ENCODE data around the gene PRDM16.

The PRDM16 gene

DNA sequence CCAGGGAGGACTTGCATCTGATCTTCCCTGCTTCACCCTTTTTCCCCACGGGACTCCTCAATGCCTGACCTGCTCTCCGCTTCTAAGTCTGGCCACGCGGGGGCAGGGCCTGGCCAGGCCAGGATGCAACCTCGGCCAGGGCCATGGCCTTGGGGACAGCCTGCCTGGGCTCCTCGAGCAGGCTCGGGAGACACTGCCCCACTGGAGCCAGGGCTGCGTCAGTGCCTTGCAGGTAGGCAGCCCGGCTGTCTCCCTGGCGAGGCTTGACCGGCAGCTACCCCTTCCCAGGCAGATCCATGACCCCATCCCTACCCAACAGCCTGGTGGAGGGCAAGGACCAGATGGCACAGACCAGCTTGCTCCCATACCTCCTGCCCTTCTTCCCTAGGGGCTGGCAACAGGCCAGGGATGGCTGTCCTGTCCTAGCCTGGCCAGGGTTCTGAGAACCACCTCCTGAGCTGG lies 2.7 kb upstream of the PRDM16 start:
- no peak for TF ChIP-seq YY1 (IDR thresholded peaks at IDR 0.05; ENCODE audit: insufficient read depth, insufficient read length)
- TF ChIP-seq ZNF274 (IDR thresholded peaks at IDR 0.05; ENCODE audit: low read depth, low read length) = no peak
- TF ChIP-seq SUZ12 (IDR thresholded peaks at IDR 0.05; ENCODE audit: extremely low read depth, insufficient read depth, insufficient read length) = no peak
- Histone ChIP-seq H3K9me3 (ENCODE audit: insufficient read depth, low read length) (no peaks in the 10 kb centered on the region), H3K9ac (ENCODE audit: insufficient read length, low read depth) (no peak overlapping the region), H3K36me3 (ENCODE audit: insufficient read depth, insufficient read length, low read length) (no peaks in the 10 kb centered on the region), H3K4me3 (ENCODE audit: insufficient read length, low read depth) (no peak overlapping the region), H3K27me3 (ENCODE audit: insufficient read depth, insufficient read length) (peaks cover 69% of the 10 kb centered on the region), H3K4me1 (ENCODE audit: insufficient read depth, insufficient read length) (peaks cover 8% of the 10 kb centered on the region)
- no peak for DNase-seq (ENCODE audit: low read depth, low spot score)

DNA sequence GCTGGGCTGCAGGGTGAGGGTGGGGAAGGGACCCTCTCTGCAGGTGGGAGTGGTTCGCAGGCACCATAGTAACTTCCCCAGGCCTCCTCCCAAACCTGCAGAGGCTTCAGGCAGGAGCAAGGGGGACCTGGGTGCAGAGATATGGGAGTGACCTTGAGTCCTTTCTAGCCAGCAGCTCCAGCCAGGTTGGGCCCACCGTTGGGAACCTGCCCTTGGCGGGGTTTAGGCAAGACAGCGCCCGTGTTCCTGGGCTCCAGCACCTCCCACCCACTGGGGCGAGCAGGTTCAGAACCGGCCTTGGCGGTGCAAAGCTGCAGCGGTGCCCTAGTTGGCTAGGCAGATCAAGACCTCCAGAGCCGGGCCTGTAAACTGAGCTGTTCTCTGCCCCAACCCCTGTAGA lies 2.2 kb upstream of the PRDM16 start:
- TF ChIP-seq YY1 (IDR thresholded peaks at IDR 0.05; ENCODE audit: insufficient read depth, insufficient read length) (no peak), ZNF274 (IDR thresholded peaks at IDR 0.05; ENCODE audit: low read depth, low read length) (no peak), SUZ12 (IDR thresholded peaks at IDR 0.05; ENCODE audit: extremely low read depth, insufficient read depth, insufficient read length) (no peak)
- Histone ChIP-seq H3K27me3 (ENCODE audit: insufficient read depth, insufficient read length) (peaks cover 74% of the 10 kb centered on the region), H3K9me3 (ENCODE audit: insufficient read depth, low read length) (no peaks in the 10 kb centered on the region), H3K4me3 (ENCODE audit: insufficient read length, low read depth) (no peak overlapping the region), H3K9ac (ENCODE audit: insufficient read length, low read depth) (no peak overlapping the region), H3K36me3 (ENCODE audit: insufficient read depth, insufficient read length, low read length) (no peaks in the 10 kb centered on the region), H3K4me1 (ENCODE audit: insufficient read depth, insufficient read length) (peaks cover 3% of the 10 kb centered on the region)
- DNase-seq (ENCODE audit: low read depth, low spot score) = no peak

DNA sequence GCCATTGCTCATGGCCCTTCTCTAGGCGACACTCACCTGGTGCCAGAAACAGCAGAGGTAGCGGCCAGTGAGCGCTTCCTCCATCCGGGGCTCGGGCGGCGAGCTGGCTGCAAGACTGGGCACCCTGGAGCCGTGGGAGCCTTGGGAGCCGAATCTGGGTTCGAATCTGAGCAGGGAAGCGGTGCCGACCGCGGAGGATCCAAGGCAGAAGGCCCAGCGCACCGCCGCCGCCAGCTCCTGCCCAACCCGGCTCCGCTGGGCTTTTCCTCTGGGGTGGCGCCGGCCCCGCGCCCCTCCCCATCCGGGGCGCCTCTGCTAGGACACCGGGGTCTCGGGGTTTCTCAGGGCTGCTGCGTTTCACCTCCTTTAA lies 1.7 kb upstream of the PRDM16 start:
- TF ChIP-seq YY1 (IDR thresholded peaks at IDR 0.05; ENCODE audit: insufficient read depth, insufficient read length) (no peak), ZNF274 (IDR thresholded peaks at IDR 0.05; ENCODE audit: low read depth, low read length) (no peak), SUZ12 (IDR thresholded peaks at IDR 0.05; ENCODE audit: extremely low read depth, insufficient read depth, insufficient read length) (no peak)
- Histone ChIP-seq H3K4me1 (ENCODE audit: insufficient read depth, insufficient read length) (no peaks in the 10 kb centered on the region), H3K27me3 (ENCODE audit: insufficient read depth, insufficient read length) (peaks cover 79% of the 10 kb centered on the region), H3K36me3 (ENCODE audit: insufficient read depth, insufficient read length, low read length) (no peaks in the 10 kb centered on the region), H3K4me3 (ENCODE audit: insufficient read length, low read depth) (no peak overlapping the region), H3K9ac (ENCODE audit: insufficient read length, low read depth) (no peak overlapping the region), H3K9me3 (ENCODE audit: insufficient read depth, low read length) (no peaks in the 10 kb centered on the region)
- no peak for DNase-seq (ENCODE audit: low read depth, low spot score)

DNA sequence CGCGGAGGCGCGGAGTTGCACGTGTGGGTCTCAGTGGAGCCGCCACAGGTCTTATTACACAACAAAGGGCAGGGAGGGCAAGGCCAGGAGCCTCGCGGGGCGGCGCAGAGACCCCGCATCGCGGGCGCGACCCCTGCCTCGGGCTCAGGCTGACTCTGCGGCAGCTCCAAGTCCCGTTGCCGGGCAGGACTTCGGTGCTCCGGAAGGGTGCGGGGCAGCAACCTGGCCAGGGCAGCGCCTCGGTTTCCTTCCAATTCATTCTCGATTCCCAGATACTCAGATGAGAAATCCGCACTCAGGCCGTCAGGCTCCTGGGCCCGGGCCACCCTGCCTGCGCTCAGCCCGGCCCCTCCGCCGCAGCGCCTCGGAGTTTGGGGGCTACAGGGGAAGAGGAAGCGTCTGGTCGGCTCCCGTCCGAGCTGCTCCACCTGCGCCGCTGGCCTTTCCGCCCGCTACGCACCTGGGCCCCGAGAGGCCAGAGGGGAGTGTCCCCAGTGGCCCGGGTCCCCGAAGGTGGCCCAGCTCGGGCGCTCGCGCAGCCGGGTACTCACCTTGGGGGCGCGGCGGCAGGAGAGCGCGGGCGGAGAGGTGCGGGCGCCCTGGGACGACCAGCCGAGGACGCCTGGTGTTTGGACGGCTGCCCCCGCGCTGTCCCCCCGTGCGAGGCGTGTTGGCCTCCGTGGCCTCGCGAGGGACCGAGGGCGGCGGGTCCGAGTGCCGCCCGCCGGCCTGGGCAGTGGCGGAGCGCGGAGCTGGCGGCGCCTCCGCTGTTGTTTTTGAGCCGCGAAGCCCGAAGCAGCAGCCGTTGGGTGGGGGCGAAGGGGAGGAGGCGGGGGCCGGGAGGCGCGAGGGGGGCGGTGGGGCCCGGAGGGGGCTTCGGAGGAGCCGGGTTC lies 1.1 kb upstream of the PRDM16 start:
- TF ChIP-seq ZNF274 (IDR thresholded peaks at IDR 0.05; ENCODE audit: low read depth, low read length) (no peak), YY1 (IDR thresholded peaks at IDR 0.05; ENCODE audit: insufficient read depth, insufficient read length) (no peak), SUZ12 (IDR thresholded peaks at IDR 0.05; ENCODE audit: extremely low read depth, insufficient read depth, insufficient read length) (no peak)
- peak overlapping the region; percentile 28 for H3K4me3 ChIP-seq (ENCODE audit: insufficient read length, low read depth)
- H3K9me3 ChIP-seq (ENCODE audit: insufficient read depth, low read length) = no peaks in the 10 kb centered on the region
- no peaks in the 10 kb centered on the region for H3K36me3 ChIP-seq (ENCODE audit: insufficient read depth, insufficient read length, low read length)
- DNase-seq (ENCODE audit: low read depth, low spot score) = no peak
- H3K27me3 ChIP-seq (ENCODE audit: insufficient read depth, insufficient read length) = peaks cover 85% of the 10 kb centered on the region
- H3K4me1 ChIP-seq (ENCODE audit: insufficient read depth, insufficient read length) = no peaks in the 10 kb centered on the region
- peak overlapping the region; percentile 32 for H3K9ac ChIP-seq (ENCODE audit: insufficient read length, low read depth)

DNA sequence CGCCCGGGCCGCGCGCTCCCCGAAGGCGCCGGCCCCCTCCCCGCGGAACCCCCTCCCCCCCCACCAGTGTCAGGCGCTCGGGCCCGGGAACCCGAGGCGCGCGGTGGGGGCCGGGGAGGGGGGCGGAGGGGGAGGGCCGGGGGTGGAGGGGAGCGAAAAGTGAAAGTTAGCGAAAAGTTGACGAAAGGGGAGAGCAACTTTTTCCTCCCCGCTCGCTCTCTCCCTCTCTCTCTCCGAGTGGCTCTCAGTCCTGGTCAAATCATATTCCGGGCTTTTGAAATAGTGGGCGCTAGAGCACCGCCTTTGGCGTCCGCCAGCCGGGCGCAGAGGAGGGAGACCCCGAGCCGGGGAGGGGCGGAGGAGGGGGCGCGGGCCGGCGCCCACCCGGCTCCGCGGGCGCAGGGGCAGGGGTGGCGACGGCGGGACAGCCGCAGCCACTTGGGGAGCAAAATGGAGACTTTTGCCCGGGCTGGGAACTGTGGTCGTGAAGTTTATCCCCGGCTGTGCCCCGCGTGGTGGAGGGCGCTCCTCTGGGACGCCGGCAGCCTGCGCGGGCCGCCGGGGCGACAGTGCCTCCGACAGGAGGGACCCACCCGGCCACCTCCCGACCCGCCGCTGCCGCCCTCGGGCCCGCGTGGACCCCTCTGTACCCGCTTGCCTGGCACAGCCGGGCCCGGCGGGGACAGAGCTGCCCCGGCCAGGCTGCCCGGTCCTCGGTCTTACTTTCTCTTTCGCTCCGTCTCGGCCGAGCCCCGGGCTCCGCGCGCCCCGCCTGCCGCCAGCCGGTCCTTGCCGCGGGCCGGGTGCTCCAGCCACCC lies 697 bp downstream of the PRDM16 start:
- Histone ChIP-seq H3K4me3 (ENCODE audit: insufficient read length, low read depth) (peak overlapping the region; percentile 42), H3K9ac (ENCODE audit: insufficient read length, low read depth) (peak overlapping the region; percentile 21), H3K9me3 (ENCODE audit: insufficient read depth, low read length) (no peaks in the 10 kb centered on the region), H3K27me3 (ENCODE audit: insufficient read depth, insufficient read length) (peaks cover 86% of the 10 kb centered on the region), H3K36me3 (ENCODE audit: insufficient read depth, insufficient read length, low read length) (no peaks in the 10 kb centered on the region), H3K4me1 (ENCODE audit: insufficient read depth, insufficient read length) (peaks cover 5% of the 10 kb centered on the region)
- DNase-seq (ENCODE audit: low read depth, low spot score) = peak; percentile 18
- no peak for TF ChIP-seq SUZ12 (IDR thresholded peaks at IDR 0.05; ENCODE audit: extremely low read depth, insufficient read depth, insufficient read length)
- TF ChIP-seq YY1 (IDR thresholded peaks at IDR 0.05; ENCODE audit: insufficient read depth, insufficient read length) = no peak
- no peak for TF ChIP-seq ZNF274 (IDR thresholded peaks at IDR 0.05; ENCODE audit: low read depth, low read length)

DNA sequence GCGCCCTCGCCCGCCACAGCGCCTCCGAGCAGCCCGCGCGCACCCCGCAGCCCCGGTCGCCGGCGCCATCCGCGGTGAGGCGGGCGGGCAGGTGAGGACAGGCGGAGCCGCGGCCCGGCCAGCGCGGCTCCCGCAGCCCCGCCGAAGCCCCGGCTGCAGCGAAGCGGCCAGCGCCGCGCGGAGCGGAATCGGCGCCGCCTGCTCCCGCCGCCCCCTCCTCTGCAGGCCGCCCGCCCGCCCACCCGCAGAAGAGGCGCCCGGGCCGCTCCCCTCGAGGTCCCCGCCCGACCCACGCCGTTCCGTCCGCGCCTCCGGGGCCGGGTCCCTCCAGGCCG lies 1.3 kb downstream of the PRDM16 start:
- peak overlapping the region; percentile 42 for H3K4me3 ChIP-seq (ENCODE audit: insufficient read length, low read depth)
- H3K9ac ChIP-seq (ENCODE audit: insufficient read length, low read depth) = no peak overlapping the region
- TF ChIP-seq SUZ12 (IDR thresholded peaks at IDR 0.05; ENCODE audit: extremely low read depth, insufficient read depth, insufficient read length) (no peak), ZNF274 (IDR thresholded peaks at IDR 0.05; ENCODE audit: low read depth, low read length) (no peak), YY1 (IDR thresholded peaks at IDR 0.05; ENCODE audit: insufficient read depth, insufficient read length) (no peak)
- peaks cover 86% of the 10 kb centered on the region for H3K27me3 ChIP-seq (ENCODE audit: insufficient read depth, insufficient read length)
- DNase-seq (ENCODE audit: low read depth, low spot score) = no peak
- H3K9me3 ChIP-seq (ENCODE audit: insufficient read depth, low read length) = no peaks in the 10 kb centered on the region
- no peaks in the 10 kb centered on the region for H3K36me3 ChIP-seq (ENCODE audit: insufficient read depth, insufficient read length, low read length)
- peaks cover 5% of the 10 kb centered on the region for H3K4me1 ChIP-seq (ENCODE audit: insufficient read depth, insufficient read length)
